ENCODE measurements around the gene PLXNA1. TPM values are rescaled to one million over a fixed set of nuclear protein-coding genes. Genes with fewer than 3 reads are reported as not detected.

Gene PLXNA1
- polyA plus RNA-seq, 1 of the 3 experiments (the other 2 are of a cell fraction): 48.1 TPM

- Histone ChIP-seq H3K36me3 (replicated peaks in 1 of 2; ENCODE audit: control insufficient read depth in 1 of 2, insufficient read depth in 2 of 2, low read length in 1 of 2) (peaks cover 12 to 89% of the 10 kb centered on the region in 2 experiments), H3K9me3 (no peaks in the 10 kb centered on the region), H3K27me3 (ENCODE audit: insufficient read depth) (no peaks in the 10 kb centered on the region), H3K79me2 (ENCODE audit: insufficient read depth) (no peaks in the 10 kb centered on the region), H3K4me2 (no peak overlapping the region), H3F3A (replicated peaks; ENCODE audit: insufficient read depth) (no peaks in the 10 kb centered on the region), H3K4me3 (ENCODE audit: low read depth in 2 of 2, low read length in 1 of 2) (no peak overlapping the region), H4K20me1 (ENCODE audit: insufficient read depth) (0 out of 2 replicates have a peak, but pooled peaks cover under 1% of the 10 kb centered on the region), H3K27ac (ENCODE audit: low read depth in 2 of 2, low read length in 1 of 2) (no peak overlapping the region), H3K9me2 (no peaks in the 10 kb centered on the region), H3K9ac (no peak overlapping the region), H2AFZ (ENCODE audit: low read depth) (no peak overlapping the region), H3K4me1 (ENCODE audit: control insufficient read depth in 1 of 2, insufficient read depth in 2 of 2, low read depth in 1 of 2, low read length in 1 of 2) (peaks cover 10 to 31% of the 10 kb centered on the region in 2 experiments; a peak in 2 of 4 replicates)
- 97% methylated on average over 11 of the region's 17 CpGs for WGBS (ENCODE audit: low lambda C conversion rate)
- ChIA-PET CTCF (interaction anchor here (0.9 to 1.5 kb wide), 3 partner anchors 19 to 438 kb away, joined by 3 to 4 read pairs (median 3); no protein-coding TSS in a partner anchor), POLR2A (no interaction called here)
- TF ChIP-seq MEF2A (IDR thresholded peaks at IDR 0.05; ENCODE audit: borderline replicate concordance, low read depth) (no peak), REST (IDR thresholded peaks at IDR 0.05; ENCODE audit: low read depth, low read length) (no peak), RCOR1 (IDR thresholded peaks at IDR 0.05; ENCODE audit: low read length) (no peak), PBX3 (IDR thresholded peaks at IDR 0.05) (no peak), ZBTB33 (IDR thresholded peaks at IDR 0.05; ENCODE audit: borderline replicate concordance, low read depth) (no peak), YY1 (IDR thresholded peaks at IDR 0.05; ENCODE audit: low read depth) (no peak), POLR2AphosphoS5 (IDR thresholded peaks at IDR 0.05; ENCODE audit: low read depth, low read length) (no peak), TEAD4 (IDR thresholded peaks at IDR 0.05; ENCODE audit: borderline replicate concordance, insufficient read depth) (no peak), JUND (IDR thresholded peaks at IDR 0.05) (no peak), MXI1 (IDR thresholded peaks at IDR 0.05; ENCODE audit: low read depth, low read length) (no peak), ELF1 (IDR thresholded peaks at IDR 0.05) (no peak), GATA2 (CRISPR knock-in tag; IDR thresholded peaks at IDR 0.05) (no peak), TAF1 (IDR thresholded peaks at IDR 0.05; ENCODE audit: borderline replicate concordance, low read depth, low read length) (no peak), TCF12 (IDR thresholded peaks at IDR 0.05) (no peak), EZH2phosphoT487 (IDR thresholded peaks at IDR 0.05; ENCODE audit: borderline replicate concordance, low read depth) (no peak), FOXM1 (IDR thresholded peaks at IDR 0.05; ENCODE audit: low read depth) (no peak), RAD21 (IDR thresholded peaks at IDR 0.05; ENCODE audit: low read length) (no peak)
- TF ChIP-seq, protein P1, sequence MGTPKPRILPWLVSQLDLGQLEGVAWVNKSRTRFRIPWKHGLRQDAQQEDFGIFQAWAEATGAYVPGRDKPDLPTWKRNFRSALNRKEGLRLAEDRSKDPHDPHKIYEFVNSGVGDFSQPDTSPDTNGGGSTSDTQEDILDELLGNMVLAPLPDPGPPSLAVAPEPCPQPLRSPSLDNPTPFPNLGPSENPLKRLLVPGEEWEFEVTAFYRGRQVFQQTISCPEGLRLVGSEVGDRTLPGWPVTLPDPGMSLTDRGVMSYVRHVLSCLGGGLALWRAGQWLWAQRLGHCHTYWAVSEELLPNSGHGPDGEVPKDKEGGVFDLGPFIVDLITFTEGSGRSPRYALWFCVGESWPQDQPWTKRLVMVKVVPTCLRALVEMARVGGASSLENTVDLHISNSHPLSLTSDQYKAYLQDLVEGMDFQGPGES (IDR thresholded peaks at IDR 0.05; ENCODE audit: low read depth, low read length): no peak
- TF ChIP-seq, protein P2, sequence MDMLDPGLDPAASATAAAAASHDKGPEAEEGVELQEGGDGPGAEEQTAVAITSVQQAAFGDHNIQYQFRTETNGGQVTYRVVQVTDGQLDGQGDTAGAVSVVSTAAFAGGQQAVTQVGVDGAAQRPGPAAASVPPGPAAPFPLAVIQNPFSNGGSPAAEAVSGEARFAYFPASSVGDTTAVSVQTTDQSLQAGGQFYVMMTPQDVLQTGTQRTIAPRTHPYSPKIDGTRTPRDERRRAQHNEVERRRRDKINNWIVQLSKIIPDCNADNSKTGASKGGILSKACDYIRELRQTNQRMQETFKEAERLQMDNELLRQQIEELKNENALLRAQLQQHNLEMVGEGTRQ (IDR thresholded peaks at IDR 0.05; ENCODE audit: borderline replicate concordance, low read depth, low read length): no peak
- no peak for DNase-seq
These were observed 34.9 kb downstream of the PLXNA1 start for GRCh38 chr3:127017781-127018180.

Data from SK-N-SH (cell line).